Heart left ventricle (tissue), 16 donors: ENCODE results near the gene DSCAM. TPM values are rescaled to one million over a fixed set of nuclear protein-coding genes. Genes with fewer than 3 reads are reported as not detected.
"Not testable (repeated sequence)": the region's sequence is repeated elsewhere in the genome, so short reads cannot be mapped to it uniquely, and the experiment has no call there.

Experiments
- ATAC-seq, 4 donors: fragments of 200-7000 bp; cut with Tn5 transposase; one replicate each; pipeline ENCODE4 v1.9.1; 2020 to 2022; ENCODE audit warnings: moderate library complexity in 4 of 4, mild to moderate bottlenecking in 3 of 4, moderate number of reproducible peaks in 1 of 4
- DNase-seq, 5 donors: peaks; one replicate each; pipeline ENCODE4 v3.0.0-alpha.2; 2020
- H3K27ac ChIP-seq, 12 donors: fragments of 200-600 bp; sonication (generic) in 4 of 12; one replicate each; pipeline versions ENCODE4 v1.5.0 to v1.8.0; 2016 to 2022; ENCODE audit warnings: mild to moderate bottlenecking in 2 of 12
- H3K27me3 ChIP-seq, 9 donors: fragments of 200-600 bp; sonication (generic) in 2 of 9; one replicate each; pipeline versions ENCODE4 v1.5.1 to v1.8.0; 2016 to 2022; ENCODE audit warnings: mild to moderate bottlenecking in 3 of 9
- H3K36me3 ChIP-seq, 9 donors: fragments of 200-600 bp; sonication (generic) in 2 of 9; one replicate each; pipeline versions ENCODE4 v1.5.0 to v1.8.0; 2018 to 2022; ENCODE audit warnings: mild to moderate bottlenecking in 2 of 9
- H3K4me1 ChIP-seq, 12 donors: fragments of 200-600 bp; sonication (generic) in 4 of 12; one replicate each; pipeline versions ENCODE4 v1.5.0 to v1.8.0; 2016 to 2022; ENCODE audit warnings: mild to moderate bottlenecking in 3 of 12
- H3K4me3 ChIP-seq, 12 donors: fragments of 200-600 bp; sonication (generic) in 4 of 12; one replicate each; pipeline versions ENCODE4 v1.5.0 to v1.8.0; 2017 to 2022; ENCODE audit warnings: mild to moderate bottlenecking in 9 of 12, moderate library complexity in 4 of 12
- H3K9me3 ChIP-seq, 12 donors: fragments of 200-600 bp; sonication (generic) in 4 of 12; one replicate each; pipeline versions ENCODE4 v1.5.0 to v1.8.0; 2016 to 2022; ENCODE audit warnings: mild to moderate bottlenecking in 1 of 12
- POLR2A ChIP-seq, 2 donors: fragments of 450-650 bp; IDR thresholded peaks; one replicate each; pipeline ENCODE4 v1.6.1; 2017; ENCODE audit warnings: antibody characterized with exemption in 2 of 2, mild to moderate bottlenecking in 2 of 2, moderate library complexity in 2 of 2
- WGBS, 4 donors: extraction: QIAGEN DNeasy Blood & Tissue Kit in 2 of 4; methylation state at CpG; one replicate each; pipeline versions ENCODE4 v1.1.5 to v1.1.7; 2013 to 2018; 5-methylcytosine and 5-hydroxymethylcytosine counted together
- intact Hi-C, 10 donors: fragments of 100-400 bp; cut with DNase I; formaldehyde crosslinking; loops; one replicate each; pipeline versions ENCODE4 v1.11.1 to v1.14.2; 2022
- polyA plus RNA-seq, 2 donors: library from polyadenylated mRNA; stranded (reverse); fragments of 200-250 nt; gene quantifications; one replicate each; pipeline ENCODE4 v1.2.3, GENCODE V29; 2013
- total RNA-seq, 9 donors: library from RNA; depleted of rRNA in 2 of 9; stranded (reverse); fragments of >200 nt in 2 of 9; fragmentation: NEBNext Ultra II Directional in 3 of 9; extraction: Animal tissue kit (Norgen Biotek cat#: 25700) in 3 of 9; gene quantifications; one replicate each; pipeline versions ENCODE4 v1.1.0 to v1.2.4, GENCODE V29; 2016 to 2023
- TF ChIP-seq, protein P1 (sequence below), 12 donors: fragments of 200-600 bp; sonication (generic) in 4 of 12; IDR thresholded peaks; one replicate each; pipeline versions ENCODE4 v1.5.0 to v1.8.0; 2018 to 2022; ENCODE audit warnings: antibody characterized with exemption in 12 of 12, mild to moderate bottlenecking in 5 of 12
- donor health status: ischemic (EF 13 %, LVEDD 7.1; RV severe dilation, severe dysfunction).
- donor health status: healthy with polysubstance abuse.
- donor health status: DM: no; HTN: yes; CAD: no.
- donor health status: DM: no; HTN: no; CAD: no.
- donor health status: ischemic (EF 25% LVEDD 6.9; RV normal size, moderate dysfunction).
- donor health status: ischemic (EF 25% LVEDD 5.7; RV mildly dilated, moderate dysfunction).
- donor health status: healthy.
- donor health status: DM: yes; HTN: yes; CAD: no.
- donor health status: ischemic (EF 35%, LVEDD 5.7; RV mildly dilated, moderate dysfunction).
- donor health status: nonischemic (EF 11% LVEDD 7.7; RV severe dilation, severe dysfunction).
- donor health status: DM: yes; HTN: yes; CAD: no.
- donor health status: PGD.
- donor health status: ischemic (EF 29% LVEDD 5.4; RV normal size, mild dysfunction).
- donor health status: nonischemic (EF 23%, LVEDD 6.1; RV moderate dilation, normal function).

DSCAM gene
- total and polyA plus RNA-seq, 11 donors = 0.03 TPM; not detected in 10

DNA sequence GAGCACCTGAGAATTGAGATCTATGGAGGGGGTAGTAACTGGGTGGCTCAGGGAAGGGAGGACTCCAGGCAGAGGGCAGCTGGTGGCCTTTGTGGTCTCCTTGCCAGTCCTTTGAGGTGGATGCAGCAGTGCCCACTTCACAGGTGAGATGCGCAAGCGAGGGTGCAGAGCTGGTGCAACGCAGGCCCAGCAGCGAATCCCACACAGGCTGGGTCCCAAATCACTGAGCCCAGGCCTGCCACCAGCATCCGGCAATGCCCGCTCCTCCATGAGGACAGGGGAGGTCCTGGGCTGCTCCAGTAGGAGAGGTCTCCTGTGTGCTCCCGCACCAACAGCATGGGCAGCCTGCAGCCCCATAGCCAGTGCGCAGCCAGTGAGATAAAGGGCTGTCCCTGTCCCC is 661.8 kb downstream of the DSCAM start:
- H3K27ac ChIP-seq = no peak overlapping the region
- ATAC-seq = peak in 1 of 4 donors; percentile 52
- 91 to 97% (median 94%) methylated on average over 6 to 8 of the region's 8 CpGs for WGBS, 4 donors

DNA sequence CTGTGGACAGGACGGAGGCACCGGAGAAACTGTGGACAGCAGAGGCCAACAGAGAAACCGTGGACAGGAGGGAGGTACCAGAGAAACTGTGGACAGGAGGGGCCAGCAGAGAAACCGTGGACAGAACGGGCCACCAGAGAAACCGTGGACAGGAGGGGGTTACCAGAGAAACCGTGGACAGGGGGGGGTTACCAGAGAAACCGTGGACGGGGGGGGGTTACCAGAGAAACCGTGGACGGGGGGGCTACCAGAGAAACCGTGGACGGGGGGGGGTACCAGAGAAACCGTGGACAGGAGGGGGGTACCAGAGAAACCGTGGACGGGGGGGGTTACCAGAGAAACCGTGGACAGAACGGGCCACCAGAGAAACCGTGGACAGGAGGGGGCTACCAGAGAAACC is 664.5 kb downstream of the DSCAM start:
- H3K4me1 ChIP-seq, H3K4me3 ChIP-seq, H3K27me3 ChIP-seq, H3K27ac ChIP-seq, ATAC-seq, H3K36me3 ChIP-seq, intact Hi-C loops, H3K9me3 ChIP-seq: not testable (repeated sequence)
- 86 to 91% (median 88%) methylated on average over 15 to 19 of the region's 19 CpGs for WGBS, 4 donors
- DNase-seq = peak in 1 of 5 donors; percentile 21

More for the DNA sequence above, 661.8 kb downstream of the DSCAM start:
- Histone ChIP-seq H3K27me3 (no peaks in the 10 kb centered on the region), H3K36me3 (no peaks in the 10 kb centered on the region), H3K9me3 (no peaks in the 10 kb centered on the region), H3K4me1 (peaks cover 0 to 6% (median 0%) of the 10 kb centered on the region in 12 donors), H3K4me3 (no peak overlapping the region)
- intact Hi-C loops = no loop called here
- no peak for TF ChIP-seq POLR2A (IDR thresholded peaks at IDR 0.05)
- TF ChIP-seq, protein P1, sequence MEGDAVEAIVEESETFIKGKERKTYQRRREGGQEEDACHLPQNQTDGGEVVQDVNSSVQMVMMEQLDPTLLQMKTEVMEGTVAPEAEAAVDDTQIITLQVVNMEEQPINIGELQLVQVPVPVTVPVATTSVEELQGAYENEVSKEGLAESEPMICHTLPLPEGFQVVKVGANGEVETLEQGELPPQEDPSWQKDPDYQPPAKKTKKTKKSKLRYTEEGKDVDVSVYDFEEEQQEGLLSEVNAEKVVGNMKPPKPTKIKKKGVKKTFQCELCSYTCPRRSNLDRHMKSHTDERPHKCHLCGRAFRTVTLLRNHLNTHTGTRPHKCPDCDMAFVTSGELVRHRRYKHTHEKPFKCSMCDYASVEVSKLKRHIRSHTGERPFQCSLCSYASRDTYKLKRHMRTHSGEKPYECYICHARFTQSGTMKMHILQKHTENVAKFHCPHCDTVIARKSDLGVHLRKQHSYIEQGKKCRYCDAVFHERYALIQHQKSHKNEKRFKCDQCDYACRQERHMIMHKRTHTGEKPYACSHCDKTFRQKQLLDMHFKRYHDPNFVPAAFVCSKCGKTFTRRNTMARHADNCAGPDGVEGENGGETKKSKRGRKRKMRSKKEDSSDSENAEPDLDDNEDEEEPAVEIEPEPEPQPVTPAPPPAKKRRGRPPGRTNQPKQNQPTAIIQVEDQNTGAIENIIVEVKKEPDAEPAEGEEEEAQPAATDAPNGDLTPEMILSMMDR (IDR thresholded peaks at IDR 0.05) = no peak
- no peak for DNase-seq

DNA sequence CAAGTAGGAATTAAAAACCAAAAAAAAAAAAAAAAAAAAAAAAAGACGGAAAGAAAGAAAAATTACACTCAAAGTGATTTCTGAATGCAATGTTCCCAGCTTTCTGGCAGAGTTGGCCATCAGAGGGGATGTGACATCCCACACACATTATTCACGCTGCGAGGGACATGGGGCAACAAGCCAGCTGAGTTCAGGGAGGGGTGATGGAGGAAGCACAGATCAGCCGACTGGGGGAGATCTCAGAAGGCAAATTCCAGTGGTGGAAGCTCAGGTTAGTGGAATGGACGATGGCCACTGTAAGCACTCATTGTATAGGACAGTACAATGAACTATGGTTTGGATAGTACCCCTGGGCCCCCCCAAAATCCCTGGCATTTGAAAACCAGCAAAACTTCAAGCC is 667.8 kb downstream of the DSCAM start:
- H3K27ac ChIP-seq = no peak overlapping the region
- 29 to 49% (median 37%) methylated on average over 5 of the region's 5 CpGs for WGBS, 4 donors
- TF ChIP-seq POLR2A (IDR thresholded peaks at IDR 0.05) = no peak
- TF ChIP-seq, protein P1 (IDR thresholded peaks at IDR 0.05) = no peak
- DNase-seq (peak in 1 of 5 donors; percentile 18), ATAC-seq (no peak)
- no peaks in the 10 kb centered on the region for H3K4me1 ChIP-seq
- H3K27me3 ChIP-seq = peaks cover 0 to 15% (median 0%) of the 10 kb centered on the region in 9 donors
- H3K9me3 ChIP-seq = no peaks in the 10 kb centered on the region
- H3K36me3 ChIP-seq = no peaks in the 10 kb centered on the region
- no peak overlapping the region for H3K4me3 ChIP-seq
- intact Hi-C loops = no loop called here

DNA sequence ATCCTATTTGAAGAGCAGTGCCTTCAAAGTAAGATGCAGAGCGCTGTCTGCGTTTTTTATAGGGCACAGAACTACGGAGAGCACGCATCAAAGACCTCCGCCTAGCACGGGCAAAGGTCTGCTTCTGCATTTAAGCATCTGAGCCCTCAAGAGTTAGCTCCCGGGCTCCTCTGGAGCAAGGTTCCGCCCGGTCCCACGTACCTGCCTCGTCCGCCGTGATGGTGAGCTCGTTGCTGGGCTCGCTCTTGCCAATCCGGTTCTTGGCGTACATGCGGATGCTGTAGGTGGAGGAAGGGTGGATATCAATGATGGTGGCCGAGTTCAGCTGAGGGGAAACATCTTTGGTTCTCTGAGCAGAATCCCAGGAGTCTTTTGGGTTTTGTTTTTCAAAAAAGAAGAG is 668.2 kb downstream of the DSCAM start:
- Histone ChIP-seq H3K4me1 (no peaks in the 10 kb centered on the region), H3K27ac (no peak overlapping the region), H3K36me3 (no peaks in the 10 kb centered on the region), H3K27me3 (peaks cover 0 to 18% (median 0%) of the 10 kb centered on the region in 9 donors), H3K9me3 (no peaks in the 10 kb centered on the region), H3K4me3 (no peak overlapping the region)
- WGBS, 4 donors = 67 to 88% (median 78%) methylated on average over 18 to 19 of the region's 19 CpGs
- intact Hi-C loops = no loop called here
- DNase-seq (no peak), ATAC-seq (no peak)
- TF ChIP-seq, protein P1 (IDR thresholded peaks at IDR 0.05) = no peak
- TF ChIP-seq POLR2A (IDR thresholded peaks at IDR 0.05) = no peak

DNA sequence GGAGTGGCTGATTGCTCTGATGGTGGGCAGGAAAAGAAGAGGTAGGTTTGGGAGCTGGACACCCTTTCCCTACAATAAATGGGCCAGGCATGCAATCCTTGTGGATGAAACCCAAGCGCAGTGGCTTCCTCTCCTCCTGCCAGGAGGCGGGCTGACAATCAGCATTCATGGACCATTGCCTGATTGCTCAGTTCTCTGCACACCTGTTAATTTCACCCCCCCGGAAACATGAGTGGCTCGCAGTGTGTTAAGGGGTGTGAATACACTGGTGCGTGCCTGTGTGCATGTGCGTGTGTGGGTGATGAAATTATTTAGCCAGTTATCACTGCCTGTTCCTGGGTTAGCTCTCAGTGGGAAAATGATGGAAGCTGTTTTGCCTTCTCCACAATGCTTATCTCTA is 669.0 kb downstream of the DSCAM start:
- Histone ChIP-seq H3K27ac (no peak overlapping the region), H3K4me3 (no peak overlapping the region), H3K9me3 (no peaks in the 10 kb centered on the region), H3K4me1 (no peaks in the 10 kb centered on the region), H3K27me3 (peaks cover 0 to 19% (median 0%) of the 10 kb centered on the region in 9 donors), H3K36me3 (no peaks in the 10 kb centered on the region)
- no peak for ATAC-seq
- no peak for TF ChIP-seq POLR2A (IDR thresholded peaks at IDR 0.05)
- WGBS, 4 donors = 58 to 74% (median 64%) methylated on average over 6 of the region's 6 CpGs
- intact Hi-C loops = no loop called here
- no peak for DNase-seq
